ENCODE measurements around the gene SLCO2A1.

SLCO2A1 gene

DNA sequence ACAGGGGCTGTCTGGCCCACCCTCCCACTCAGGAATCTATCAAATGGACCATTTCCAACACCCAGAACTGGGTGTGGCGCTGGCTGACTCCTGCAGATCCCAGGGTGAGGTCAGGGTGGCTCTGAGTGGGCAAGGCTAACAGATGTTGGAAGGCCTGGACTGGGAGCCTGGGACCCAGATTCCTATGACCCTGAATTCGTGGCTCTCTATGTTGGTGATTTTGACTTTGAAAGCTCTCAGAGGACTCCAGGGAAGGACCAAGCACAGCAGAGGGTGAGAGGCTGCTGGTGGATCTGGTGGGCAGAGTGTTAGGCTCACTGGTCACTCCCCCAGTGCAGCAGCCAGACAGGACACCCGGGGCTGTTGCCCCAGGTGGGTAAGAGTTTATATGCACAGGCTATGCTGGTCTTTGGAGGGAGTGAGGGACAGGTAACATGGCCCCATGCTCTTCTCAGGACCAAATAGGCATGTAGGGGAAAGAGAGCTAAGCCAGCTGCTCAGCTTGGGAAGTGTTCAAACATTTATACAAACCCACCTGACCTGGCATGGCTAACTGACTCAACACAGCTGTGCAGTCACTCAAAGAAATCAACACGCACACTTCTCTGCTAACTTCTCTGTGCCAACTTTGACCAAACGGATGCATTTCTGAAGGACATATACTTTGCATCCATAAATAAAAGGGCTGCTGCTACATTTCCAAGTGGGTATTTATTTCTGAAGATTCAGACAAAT lies 71.5 kb downstream of the SLCO2A1 start:
- H3K4me3 ChIP-seq (replicated peaks; ENCODE audit: low read depth, low read length), result no peak overlapping the region
- TF ChIP-seq, protein P1, sequence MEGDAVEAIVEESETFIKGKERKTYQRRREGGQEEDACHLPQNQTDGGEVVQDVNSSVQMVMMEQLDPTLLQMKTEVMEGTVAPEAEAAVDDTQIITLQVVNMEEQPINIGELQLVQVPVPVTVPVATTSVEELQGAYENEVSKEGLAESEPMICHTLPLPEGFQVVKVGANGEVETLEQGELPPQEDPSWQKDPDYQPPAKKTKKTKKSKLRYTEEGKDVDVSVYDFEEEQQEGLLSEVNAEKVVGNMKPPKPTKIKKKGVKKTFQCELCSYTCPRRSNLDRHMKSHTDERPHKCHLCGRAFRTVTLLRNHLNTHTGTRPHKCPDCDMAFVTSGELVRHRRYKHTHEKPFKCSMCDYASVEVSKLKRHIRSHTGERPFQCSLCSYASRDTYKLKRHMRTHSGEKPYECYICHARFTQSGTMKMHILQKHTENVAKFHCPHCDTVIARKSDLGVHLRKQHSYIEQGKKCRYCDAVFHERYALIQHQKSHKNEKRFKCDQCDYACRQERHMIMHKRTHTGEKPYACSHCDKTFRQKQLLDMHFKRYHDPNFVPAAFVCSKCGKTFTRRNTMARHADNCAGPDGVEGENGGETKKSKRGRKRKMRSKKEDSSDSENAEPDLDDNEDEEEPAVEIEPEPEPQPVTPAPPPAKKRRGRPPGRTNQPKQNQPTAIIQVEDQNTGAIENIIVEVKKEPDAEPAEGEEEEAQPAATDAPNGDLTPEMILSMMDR (IDR thresholded peaks at IDR 0.05; ENCODE audit: low read depth, low read length, missing control alignments), result no peak
- no peak for DNase-seq (ENCODE audit: extremely low read depth, low read depth)

DNA sequence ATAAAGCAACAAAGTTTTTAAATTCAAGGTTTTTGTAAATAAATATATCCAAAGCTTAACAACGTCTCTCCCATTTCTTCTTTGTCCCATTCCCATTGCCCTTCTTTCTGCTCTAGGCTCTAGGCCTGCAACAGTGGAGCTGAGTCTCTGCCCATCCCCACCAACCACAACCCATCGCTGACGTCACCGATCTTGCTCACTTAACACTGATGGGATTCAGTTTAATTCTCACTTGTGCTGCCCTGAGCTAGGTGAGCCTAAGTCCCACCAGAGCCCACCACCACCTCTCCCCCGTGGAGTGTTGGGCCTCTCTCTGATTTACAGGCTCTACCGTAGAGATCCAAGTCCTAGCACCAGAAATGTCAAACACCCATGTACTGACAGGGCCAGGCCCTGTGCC lies 72.7 kb downstream of the SLCO2A1 start:
- H3K4me3 ChIP-seq (replicated peaks; ENCODE audit: low read depth, low read length), result no peak overlapping the region
- DNase-seq (ENCODE audit: extremely low read depth, low read depth), result no peak
- TF ChIP-seq, protein P1 (IDR thresholded peaks at IDR 0.05; ENCODE audit: low read depth, low read length, missing control alignments), result no peak

DNA sequence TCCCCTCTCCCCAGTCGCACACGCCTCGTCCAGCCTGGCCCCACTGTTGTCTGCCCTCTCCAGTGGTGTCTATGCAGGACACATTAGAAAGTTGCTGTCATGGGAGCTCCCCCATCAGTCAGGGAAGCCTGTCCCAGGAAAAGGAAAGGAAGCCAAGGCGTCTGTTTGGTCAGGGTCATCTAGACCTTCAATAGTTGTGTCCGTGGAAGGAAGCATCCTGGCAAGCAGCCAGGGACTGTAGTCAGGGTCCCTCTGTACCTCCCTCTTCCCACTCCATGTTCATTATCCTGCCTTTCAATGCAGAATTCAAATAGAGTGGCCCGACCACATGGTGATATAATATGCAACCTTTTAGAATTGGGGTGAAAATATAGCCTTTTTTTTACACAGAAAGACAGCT lies 73.4 kb downstream of the SLCO2A1 start:
- DNase-seq (ENCODE audit: extremely low read depth, low read depth), result no peak
- no peak overlapping the region for H3K4me3 ChIP-seq (replicated peaks; ENCODE audit: low read depth, low read length)
- TF ChIP-seq, protein P1 (IDR thresholded peaks at IDR 0.05; ENCODE audit: low read depth, low read length, missing control alignments), result no peak

DNA sequence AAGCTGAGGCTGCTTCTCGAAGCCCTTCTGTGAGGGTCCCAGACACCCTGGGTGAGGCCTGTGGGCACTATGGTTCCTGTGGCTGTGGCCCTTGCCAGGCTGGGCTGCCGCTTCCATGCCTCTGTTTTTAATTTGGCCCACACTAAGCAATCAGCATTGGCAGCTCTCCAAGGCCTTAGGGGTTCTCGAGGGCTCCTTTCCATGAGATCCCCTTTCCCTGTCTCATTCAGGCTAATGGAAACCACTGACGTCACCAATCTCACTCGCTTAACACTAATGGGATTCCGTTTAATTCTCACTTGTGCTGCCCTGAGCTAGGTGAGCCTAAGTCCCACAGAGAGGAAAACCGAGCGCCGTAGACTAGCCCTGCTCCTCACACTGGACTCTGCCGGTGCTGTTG lies 73.8 kb downstream of the SLCO2A1 start:
- DNase-seq (ENCODE audit: extremely low read depth, low read depth), result no peak
- TF ChIP-seq, protein P1 (IDR thresholded peaks at IDR 0.05; ENCODE audit: low read depth, low read length, missing control alignments), result no peak
- H3K4me3 ChIP-seq (replicated peaks; ENCODE audit: low read depth, low read length), result no peak overlapping the region

DNA sequence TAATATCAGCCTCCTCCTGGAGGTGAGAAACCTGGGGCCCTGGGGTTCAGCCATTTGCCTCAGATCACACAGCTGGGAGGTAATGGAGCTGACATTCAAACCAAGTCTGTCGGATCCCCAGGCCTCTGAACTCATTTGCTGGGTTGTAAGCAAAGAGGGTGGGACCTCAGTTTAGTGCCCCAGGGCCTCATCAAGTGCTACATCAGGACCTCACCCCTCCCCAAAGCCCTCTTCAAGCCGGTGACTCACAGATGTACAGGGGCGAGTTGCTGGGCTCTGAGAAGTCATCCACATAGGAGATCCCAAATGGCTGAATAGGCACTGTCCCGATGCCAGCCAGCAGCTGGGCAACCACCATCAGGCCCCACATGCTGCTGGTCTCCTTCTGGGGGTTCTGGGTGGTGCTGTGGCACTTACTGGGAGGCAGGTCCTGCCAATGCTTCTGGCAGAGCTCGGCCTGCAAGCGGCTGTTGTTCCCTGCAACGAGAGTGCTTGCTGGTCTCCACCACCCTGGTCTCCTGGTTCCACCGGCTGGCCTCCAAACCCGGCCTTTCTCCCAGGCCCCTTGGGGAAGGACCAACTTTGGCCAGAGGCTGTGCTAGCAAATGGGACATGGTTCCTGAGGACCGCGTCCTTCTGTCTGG lies 74.9 kb downstream of the SLCO2A1 start:
- DNase-seq (ENCODE audit: extremely low read depth, low read depth), result no peak
- TF ChIP-seq, protein P1 (IDR thresholded peaks at IDR 0.05; ENCODE audit: low read depth, low read length, missing control alignments), result no peak
- H3K4me3 ChIP-seq (replicated peaks; ENCODE audit: low read depth, low read length), result no peak overlapping the region

DNA sequence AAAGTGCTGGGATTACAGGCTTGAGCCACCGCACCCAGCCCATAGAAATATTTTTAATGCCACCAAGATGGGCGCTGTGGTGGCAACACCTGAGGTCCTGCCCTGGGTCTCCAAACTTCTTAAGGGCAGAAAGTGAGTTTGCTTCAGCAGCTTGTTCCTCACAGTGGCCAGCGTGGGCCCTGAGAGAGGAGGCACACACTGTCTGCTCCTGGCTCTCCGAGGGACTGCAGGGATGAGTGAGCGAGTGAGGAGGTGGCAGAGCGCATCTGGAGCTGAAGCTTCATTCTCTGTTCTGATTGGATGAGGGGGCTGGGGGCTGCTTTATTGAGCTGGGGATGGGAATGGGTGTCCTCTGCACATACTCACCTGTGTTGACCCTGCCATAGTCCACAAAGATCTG lies 76.4 kb downstream of the SLCO2A1 start:
- H3K4me3 ChIP-seq (replicated peaks; ENCODE audit: low read depth, low read length), result no peak overlapping the region
- no peak for DNase-seq (ENCODE audit: extremely low read depth, low read depth)
- TF ChIP-seq, protein P1 (IDR thresholded peaks at IDR 0.05; ENCODE audit: low read depth, low read length, missing control alignments), result no peak

Data from HFF-Myc (cell line).